Spleen (tissue), 11 donors: ENCODE data around the gene PIGO. TPM values are rescaled to one million over a fixed set of nuclear protein-coding genes. Genes with fewer than 3 reads are reported as not detected.

Experiments
- DNase-seq: peaks from one replicate; pipeline ENCODE4 v3.0.0-alpha.2; 2020
- H3K27ac ChIP-seq, 8 donors: fragments of 200-600 bp; sonication (generic) in 7 of 8; 1 replicate in 4 of 8; 2 replicates in 4 of 8; pipeline versions ENCODE4 v1.5.0 to v1.8.0; 2016 to 2021; ENCODE audit warnings: inconsistent platforms in 4 of 8, mild to moderate bottlenecking in 4 of 8, moderate library complexity in 1 of 8
- H3K27me3 ChIP-seq, 7 donors: fragments of 200-600 bp; sonication (generic) in 6 of 7; replicated peaks in 1 of 7; 1 replicate in 4 of 7; 2 replicates in 3 of 7; pipeline versions ENCODE4 v1.5.0 to v1.8.0; 2016 to 2021; ENCODE audit warnings: inconsistent platforms in 3 of 7, mild to moderate bottlenecking in 1 of 7
- H3K36me3 ChIP-seq, 6 donors: fragments of 200-600 bp; sonication (generic) in 5 of 6; 1 replicate in 4 of 6; 2 replicates in 2 of 6; pipeline versions ENCODE4 v1.5.0 to v1.8.0; 2016 to 2021; ENCODE audit warnings: inconsistent platforms in 2 of 6
- H3K4me1 ChIP-seq, 6 donors: fragments of 200-600 bp; sonication (generic) in 5 of 6; 1 replicate in 3 of 6; 2 replicates in 3 of 6; pipeline versions ENCODE4 v1.5.0 to v1.8.0; 2016 to 2021; ENCODE audit warnings: inconsistent platforms in 3 of 6
- H3K4me3 ChIP-seq, 8 donors: fragments of 200-600 bp; sonication (generic) in 7 of 8; 1 replicate in 4 of 8; 2 replicates in 4 of 8; pipeline versions ENCODE4 v1.5.0 to v1.8.0; 2016 to 2021; ENCODE audit warnings: inconsistent platforms in 4 of 8, mild to moderate bottlenecking in 4 of 8, moderate library complexity in 2 of 8
- H3K9me3 ChIP-seq, 8 donors: fragments of 200-600 bp; sonication (generic) in 7 of 8; 1 replicate in 4 of 8; 2 replicates in 4 of 8; pipeline versions ENCODE4 v1.5.0 to v1.8.0; 2016 to 2021; ENCODE audit warnings: inconsistent platforms in 4 of 8
- CTCF ChIP-seq, 11 experiments: fragments of 200-600 bp in 7 of 11; fragments of 450-650 bp in 4 of 11; sonication (generic) in 4 of 11; IDR thresholded peaks in 8 of 11; conservative IDR thresholded peaks in 3 of 11; 1 replicate in 7 of 11; 2 replicates in 4 of 11; pipeline versions ENCODE4 v1.4.0 to v1.8.0; 2016 to 2021; ENCODE audit warnings: antibody characterized with exemption in 11 of 11, inconsistent platforms in 4 of 11, mild to moderate bottlenecking in 1 of 11
- POLR2A ChIP-seq, 3 donors: fragments of 450-650 bp; IDR thresholded peaks; one replicate each; pipeline ENCODE4 v1.5.1; 2017; ENCODE audit warnings: antibody characterized with exemption in 3 of 3, mild to moderate bottlenecking in 1 of 3
- POLR2AphosphoS5 ChIP-seq, 3 donors: sonication (generic); formaldehyde crosslinking; IDR thresholded peaks; one replicate each; pipeline ENCODE4 v1.5.1; 2017; ENCODE audit warnings: antibody characterized with exemption in 3 of 3
- WGBS, 5 donors: extraction: QIAGEN DNeasy Blood & Tissue Kit in 3 of 5; methylation state at CpG; one replicate each; pipeline versions ENCODE4 v1.1.5 to v1.1.7; 2013 to 2018; 5-methylcytosine and 5-hydroxymethylcytosine counted together
- intact Hi-C: fragments of 100-400 bp; cut with DNase I; formaldehyde crosslinking; loops from one replicate; pipeline ENCODE4 v1.15.0; 2023; ENCODE audit warnings: low total_unique reads
- polyA plus RNA-seq, 3 donors: library from polyadenylated mRNA; stranded (reverse); fragments of 200-250 nt; gene quantifications; one replicate each; pipeline ENCODE4 v1.2.1, GENCODE V29; 2013
- total RNA-seq, 7 donors: library from RNA; depleted of rRNA in 3 of 7; stranded (reverse); fragments of >200 nt in 3 of 7; fragmentation: NEBNext Ultra II Directional in 4 of 7; extraction: Animal tissue kit (Norgen Biotek cat#: 25700) in 4 of 7; gene quantifications; one replicate each; pipeline versions ENCODE4 v1.1.0 to v1.2.1, GENCODE V29; 2016 to 2021
- donor health status: healthy with polysubstance abuse.
- donor health status: DM: no; HTN: no; CAD: no; lungs with moderate emphysema.
- donor health status: DM: no; HTN: no; CAD: no.
- donor health status: Bipolar disorder and iron deficiency.
- donor health status: healthy.
- donor health status: DM: no; HTN: no; CAD: no.
- donor health status: DM: yes; HTN: yes; CAD: no.

PIGO gene
- total and polyA plus RNA-seq, 10 donors: 10.4 to 25.0 (median 19.8) TPM

DNA sequence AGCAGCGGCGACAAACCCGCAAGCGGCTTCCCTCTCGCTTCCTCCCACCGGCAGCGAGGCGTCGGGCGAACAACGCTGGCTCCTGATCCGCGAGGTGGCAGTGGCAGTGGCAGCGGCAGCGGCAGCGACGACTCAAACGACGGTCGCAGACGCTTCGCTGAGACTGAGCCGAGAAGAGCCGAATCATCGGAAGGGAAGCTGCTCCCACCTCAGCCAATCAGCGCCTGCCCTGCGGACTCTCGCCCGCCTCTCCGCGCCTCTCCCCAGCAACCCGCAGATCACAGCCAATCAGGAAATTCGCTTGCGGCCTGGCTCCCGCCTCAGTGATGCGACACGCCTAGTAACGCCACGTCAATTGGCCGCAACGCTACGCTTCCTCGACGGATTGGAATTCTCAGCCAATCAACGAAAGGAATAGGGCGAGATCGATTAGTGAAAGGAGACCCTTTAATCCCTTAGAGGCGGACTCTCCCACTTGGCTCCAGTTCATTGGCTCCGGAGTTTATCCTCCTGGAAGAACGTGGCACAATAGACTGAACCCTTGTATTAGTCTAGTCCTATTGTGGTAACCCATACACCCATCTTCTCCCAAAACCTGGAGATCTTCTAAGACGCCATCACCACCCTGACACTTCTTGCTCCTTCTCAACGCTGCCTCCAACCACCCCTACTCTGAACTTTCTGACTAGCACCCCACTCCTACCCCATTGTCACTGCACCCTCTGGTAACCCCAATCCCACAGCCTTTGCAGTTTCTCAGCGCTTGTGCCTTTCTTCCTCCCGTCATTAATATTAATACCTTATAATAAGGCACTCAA is 23.7 kb downstream of the PIGO start, which contains the start of gene VCP:
Gene VCP (minus strand): TSS at position 165 of the 818 bp plus-strand sequence. CDS start 272 bp downstream, outside the sequence.
- intact Hi-C loops: no loop called here

DNA sequence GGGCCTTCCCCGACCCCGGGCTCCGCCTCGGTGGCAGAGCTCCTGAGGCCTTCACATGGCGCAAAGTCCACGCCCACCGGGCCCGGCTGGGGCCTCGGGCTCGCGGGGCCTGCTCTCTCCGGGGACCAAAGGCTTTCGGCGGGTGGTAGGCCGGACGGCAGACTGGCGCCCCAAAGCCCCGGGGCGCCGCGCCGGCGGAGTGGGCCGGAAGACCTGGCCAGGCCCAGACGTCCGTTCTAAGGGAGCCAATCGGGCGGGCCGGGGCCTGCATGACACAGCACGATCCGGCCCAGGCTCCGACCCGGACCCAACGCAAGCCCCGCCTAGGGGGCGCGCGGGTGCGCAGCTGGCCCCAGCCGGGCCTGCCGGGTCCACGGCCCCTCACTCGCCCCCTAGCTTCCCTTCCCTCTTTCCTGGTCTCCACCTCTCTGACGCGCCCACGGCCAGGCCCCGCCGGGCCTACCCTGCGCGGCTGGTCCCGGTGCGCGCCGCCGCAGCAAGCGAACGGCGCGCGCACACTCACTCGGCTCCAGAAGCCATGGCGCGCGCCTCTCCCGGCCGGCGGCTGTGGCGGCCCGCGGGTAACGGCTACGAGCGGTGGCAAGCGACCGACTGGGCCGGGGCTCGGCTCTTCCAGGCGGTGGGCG is 24.5 kb downstream of the PIGO start:
- peaks cover 28 to 60% (median 48%) of the 10 kb centered on the region in 6 donors for H3K4me1 ChIP-seq
- 0 to 1% (median 0%) methylated on average over 27 to 79 of the region's 79 CpGs for WGBS, 5 donors
- H3K36me3 ChIP-seq: peaks cover 3 to 63% (median 15%) of the 10 kb centered on the region in 6 donors

More for the DNA sequence above, 23.7 kb downstream of the PIGO start, which contains the start of gene VCP:
- WGBS, 5 donors: 4 to 13% (median 5%) methylated on average over 21 to 54 of the region's 54 CpGs
- peaks cover 28 to 54% (median 43%) of the 10 kb centered on the region in 6 donors for H3K4me1 ChIP-seq
- DNase-seq: peak; percentile 98
- H3K27ac ChIP-seq: peak within 1 kb of the TSS; percentile 98 to 100 (median 100)
- no peaks in the 10 kb centered on the region for H3K9me3 ChIP-seq
- H3K4me3 ChIP-seq: peak within 1 kb of the TSS; percentile 69 to 96 (median 88)
- peaks cover 0 to 60% (median 8%) of the 10 kb centered on the region in 6 donors for H3K36me3 ChIP-seq
- TF ChIP-seq POLR2A (IDR thresholded peaks at IDR 0.05) (peak; percentile 68 to 87 (median 74)), CTCF (IDR thresholded peaks at IDR 0.05 in 8 of 11, conservative IDR thresholded peaks at IDR 0.05 in 3 of 11) (peak in 1 of 11 experiments; percentile 2), POLR2AphosphoS5 (IDR thresholded peaks at IDR 0.05) (peak; percentile 98 to 99 (median 99))
- no peaks in the 10 kb centered on the region for H3K27me3 ChIP-seq

DNA sequence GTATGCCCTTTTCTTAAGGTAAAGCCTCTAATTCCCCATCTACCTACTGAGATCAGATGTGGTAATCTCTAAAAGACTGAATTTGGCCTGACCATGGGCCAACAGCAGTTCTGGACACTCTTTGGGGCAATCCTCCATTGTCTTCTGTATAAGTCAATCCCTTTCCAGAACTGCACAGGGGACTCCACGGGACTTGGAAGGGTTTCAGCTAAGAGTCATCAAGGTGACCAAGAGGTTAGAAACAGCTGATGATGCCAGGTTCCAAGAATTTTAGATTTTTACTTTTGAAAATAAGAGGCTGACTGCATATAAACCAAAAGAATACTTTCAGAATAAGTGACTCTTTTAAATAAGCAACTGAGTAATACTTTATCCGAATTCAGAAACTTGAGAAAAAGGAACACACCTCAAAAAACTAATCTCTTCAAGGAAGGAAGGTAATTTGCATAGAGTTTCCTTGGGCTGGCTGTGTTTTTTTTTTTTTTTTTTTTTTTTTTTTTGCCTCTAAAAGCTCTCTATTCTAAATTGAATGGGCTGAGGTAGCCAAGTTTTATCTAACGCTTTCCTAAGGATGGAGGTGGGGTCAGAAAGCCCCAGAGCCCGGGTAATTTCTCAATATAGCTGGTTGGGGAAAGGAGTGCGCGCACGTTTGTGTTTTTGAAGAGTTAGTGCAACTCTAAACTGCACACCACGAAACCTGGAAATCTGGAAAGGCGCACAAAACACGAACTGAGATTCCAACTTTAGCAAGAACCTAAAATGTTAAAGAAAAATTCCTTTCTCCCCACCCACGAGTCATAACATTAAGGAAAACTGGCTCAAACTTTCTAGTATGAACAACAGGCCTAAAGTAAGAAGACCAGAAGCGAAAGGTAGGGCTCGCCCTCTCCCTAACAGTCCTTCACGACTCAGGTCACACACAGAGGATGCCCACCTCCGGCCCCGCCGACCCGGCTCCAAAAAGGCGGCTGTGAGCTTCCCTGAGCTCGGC is 25.3 kb downstream of the PIGO start:
- peaks cover 28 to 65% (median 49%) of the 10 kb centered on the region in 6 donors for H3K4me1 ChIP-seq
- TF ChIP-seq POLR2A (IDR thresholded peaks at IDR 0.05) (no peak), POLR2AphosphoS5 (IDR thresholded peaks at IDR 0.05) (no peak)
- no peaks in the 10 kb centered on the region for H3K9me3 ChIP-seq
- H3K36me3 ChIP-seq: peaks cover 3 to 63% (median 23%) of the 10 kb centered on the region in 6 donors
- intact Hi-C loops: no loop called here
- H3K4me3 ChIP-seq: peak overlapping the region; percentile 69 to 96 (median 88)
- no peaks in the 10 kb centered on the region for H3K27me3 ChIP-seq
- peak overlapping the region; percentile 98 to 100 (median 100) for H3K27ac ChIP-seq
- 0 to 1% (median 1%) methylated on average over 20 of the region's 20 CpGs for WGBS, 5 donors
- no peak for DNase-seq

More for the DNA sequence above, 24.5 kb downstream of the PIGO start:
- TF ChIP-seq POLR2A (IDR thresholded peaks at IDR 0.05) (peak in 1 of 3 donors; percentile 69), CTCF (IDR thresholded peaks at IDR 0.05 in 8 of 11, conservative IDR thresholded peaks at IDR 0.05 in 3 of 11) (peak in 9 of 11 experiments; percentile 21 to 62 (median 52)), POLR2AphosphoS5 (IDR thresholded peaks at IDR 0.05) (no peak)
- intact Hi-C loops: no loop called here
- H3K9me3 ChIP-seq: no peaks in the 10 kb centered on the region
- H3K27ac ChIP-seq: peak overlapping the region; percentile 98 to 100 (median 100)
- peak; percentile 97 for DNase-seq
- H3K4me3 ChIP-seq: peak overlapping the region; percentile 69 to 96 (median 88)
- no peaks in the 10 kb centered on the region for H3K27me3 ChIP-seq

- intact Hi-C loops: no loop called here
- 56 to 73% (median 70%) methylated on average over 4 of the region's 4 CpGs for WGBS, 5 donors
- Histone ChIP-seq H3K4me1 (peaks cover 28 to 69% (median 49%) of the 10 kb centered on the region in 6 donors), H3K4me3 (peak overlapping the region in 1 of 8 donors; percentile 90), H3K27me3 (no peaks in the 10 kb centered on the region), H3K36me3 (peaks cover 3 to 63% (median 44%) of the 10 kb centered on the region in 6 donors), H3K9me3 (no peaks in the 10 kb centered on the region), H3K27ac (no peak overlapping the region)
- no peak for DNase-seq
- TF ChIP-seq POLR2A (IDR thresholded peaks at IDR 0.05) (no peak), CTCF (IDR thresholded peaks at IDR 0.05 in 8 of 11, conservative IDR thresholded peaks at IDR 0.05 in 3 of 11) (no peak), POLR2AphosphoS5 (IDR thresholded peaks at IDR 0.05) (no peak)
These were observed 27.4 kb downstream of the PIGO start for GRCh38 chr9:35069020-35069419.
